GM23338 (cell line): ENCODE measurements around the gene SYNE1. TPM values are rescaled to one million over a fixed set of nuclear protein-coding genes. Genes with fewer than 3 reads are reported as not detected.

ENCODE experiments used
- ATAC-seq: fragments of 200-7000 bp; cut with Tn5 transposase; 3 replicates; pipeline ENCODE4 v1.9.1; 2020
- DNase-seq: peaks from one replicate; pipeline ENCODE4 v3.0.0-alpha.2; 2015; ENCODE audit warnings: low spot score
- H2AFZ ChIP-seq: fragments of 200-600 bp; sonication (generic); 2 replicates; pipeline ENCODE4 v1.8.0; 2016; ENCODE audit warnings: antibody characterized with exemption, mild to moderate bottlenecking, moderate library complexity
- H3F3A ChIP-seq: fragments of 200-600 bp; sonication (generic); replicated peaks from 2 replicates; pipeline ENCODE4 v1.8.0; 2017; ENCODE audit warnings: antibody characterized with exemption, mixed run types, low read depth
- H3K27ac ChIP-seq: fragments of 200-600 bp; sonication (generic); 2 replicates; pipeline ENCODE4 v1.6.1; 2016; ENCODE audit warnings: low read depth
- H3K27me3 ChIP-seq: fragments of 200-600 bp; sonication (generic); 2 replicates; pipeline ENCODE4 v1.8.0; 2016; ENCODE audit warnings: mild to moderate bottlenecking, mixed run types, moderate library complexity; ENCODE audit not compliant: insufficient read depth
- H3K36me3 ChIP-seq: fragments of 200-600 bp; sonication (generic); 2 replicates; pipeline ENCODE4 v1.8.0; 2016; ENCODE audit warnings: mild to moderate bottlenecking; ENCODE audit not compliant: insufficient read depth
- H3K4me1 ChIP-seq: fragments of 200-600 bp; sonication (generic); 2 replicates; pipeline ENCODE4 v1.8.0; 2016; ENCODE audit warnings: mild to moderate bottlenecking, moderate library complexity; ENCODE audit not compliant: insufficient read depth
- H3K4me2 ChIP-seq: fragments of 200-600 bp; sonication (generic); 2 replicates; pipeline ENCODE4 v1.7.1; 2017; ENCODE audit warnings: mixed run types
- H3K4me3 ChIP-seq: fragments of 200-600 bp; sonication (generic); 2 replicates; pipeline ENCODE4 v1.6.1; 2016; ENCODE audit warnings: mixed run types
- H3K79me2 ChIP-seq: fragments of 200-600 bp; sonication (generic); replicated peaks from 2 replicates; pipeline ENCODE4 v1.8.0; 2017; ENCODE audit warnings: mild to moderate bottlenecking; ENCODE audit not compliant: insufficient read depth
- H3K9me2 ChIP-seq: fragments of 200-600 bp; sonication (generic); 2 replicates; pipeline ENCODE4 v1.8.0; 2017; ENCODE audit not compliant: insufficient read depth
- H4K20me1 ChIP-seq: fragments of 200-600 bp; sonication (generic); replicated peaks from 2 replicates; pipeline ENCODE4 v1.8.0; 2017; ENCODE audit warnings: mild to moderate bottlenecking; ENCODE audit not compliant: insufficient read depth
- H3K27ac Mint-ChIP-seq: 2 replicates; pipeline ENCODE4 v1.8.0; 2020; ENCODE audit warnings: inconsistent platforms, mild to moderate bottlenecking, moderate library complexity, mixed read lengths
- H3K27me3 Mint-ChIP-seq: 3 replicates; pipeline ENCODE4 v1.8.0; 2022; ENCODE audit warnings: low read depth, mild to moderate bottlenecking, moderate library complexity, mixed read lengths, inconsistent platforms; ENCODE audit not compliant: insufficient read depth, poor library complexity
- H3K36me3 Mint-ChIP-seq: 3 replicates; pipeline ENCODE4 v1.8.0; 2021; ENCODE audit warnings: low read depth, mild to moderate bottlenecking, inconsistent platforms, moderate library complexity, mixed read lengths
- H3K4me1 Mint-ChIP-seq: 3 replicates; pipeline ENCODE4 v1.8.0; 2020; ENCODE audit warnings: mild to moderate bottlenecking, inconsistent platforms, mixed read lengths
- H3K4me3 Mint-ChIP-seq: 3 replicates; pipeline ENCODE4 v1.8.0; 2021; ENCODE audit warnings: moderate library complexity, mild to moderate bottlenecking, inconsistent platforms, mixed read lengths
- H3K9me3 Mint-ChIP-seq: 3 replicates; pipeline ENCODE4 v1.8.0; 2020; ENCODE audit warnings: moderate library complexity, mild to moderate bottlenecking, inconsistent platforms, mixed read lengths
- CREB1 ChIP-seq: fragments of 250-450 bp; sonication (Bioruptor Pico); IDR thresholded peaks from 2 replicates; pipeline ENCODE4 v1.5.0; 2020; ENCODE audit warnings: low read depth, mild to moderate bottlenecking, moderate library complexity
- EZH2 ChIP-seq: fragments of 200-600 bp; sonication (generic); IDR thresholded peaks from one replicate; pipeline ENCODE4 v1.8.0; 2017; ENCODE audit warnings: antibody characterized with exemption, mild to moderate bottlenecking, low read depth; ENCODE audit not compliant: unreplicated experiment
- EZH2phosphoT487 ChIP-seq: fragments of 200-600 bp; sonication (generic); IDR thresholded peaks from one replicate; pipeline ENCODE4 v1.8.1; 2018; ENCODE audit warnings: antibody characterized with exemption; ENCODE audit not compliant: unreplicated experiment
- JUNB ChIP-seq: IDR thresholded peaks from one replicate; pipeline ENCODE4 v1.6.1; 2016; ENCODE audit warnings: antibody characterized with exemption; ENCODE audit not compliant: unreplicated experiment
- NANOG ChIP-seq: IDR thresholded peaks from 2 replicates; pipeline ENCODE4 v1.6.1; 2016; ENCODE audit warnings: antibody characterized with exemption, borderline replicate concordance
- POLR2AphosphoS5 ChIP-seq: IDR thresholded peaks from 2 replicates; pipeline ENCODE4 v1.6.1; 2016; ENCODE audit warnings: antibody characterized with exemption, low read depth
- STAT1 ChIP-seq: IDR thresholded peaks from one replicate; pipeline ENCODE4 v1.6.1; 2016; ENCODE audit warnings: antibody characterized with exemption; ENCODE audit not compliant: unreplicated experiment
- ZNF114 ChIP-seq: fragments of 250-450 bp; sonication (Bioruptor Pico); IDR thresholded peaks from 2 replicates; pipeline ENCODE4 v1.5.0; 2020; ENCODE audit warnings: mild to moderate bottlenecking, moderate library complexity
- ZNF331 ChIP-seq: fragments of 250-450 bp; sonication (Bioruptor Pico); IDR thresholded peaks from 2 replicates; pipeline ENCODE4 v1.5.0; 2020; ENCODE audit warnings: low read depth, mild to moderate bottlenecking, moderate library complexity
- polyA plus RNA-seq: library from polyadenylated mRNA; unstranded; fragments of >200 nt; fragmentation: Nextera tagmentation; extraction: Ambion mirVana; gene quantifications from 2 replicates; pipeline ENCODE4 v1.2.1, GENCODE V29; 2016
- total RNA-seq: library from RNA; depleted of rRNA; stranded (reverse); fragments of >200 nt; shearing (Covaris generic); gene quantifications from 2 replicates; pipeline ENCODE4 v1.2.3, GENCODE V29; 2014
- TF ChIP-seq, protein P1 (sequence below), 2 experiments: fragments of 200-600 bp in 1 of 2; sonication (generic) in 1 of 2; conservative IDR thresholded peaks; 2 replicates each; pipeline versions ENCODE4 v1.5.1 to v1.6.1; 2016 to 2017; ENCODE audit warnings: antibody characterized with exemption in 2 of 2, low read depth in 2 of 2, mild to moderate bottlenecking in 2 of 2, moderate library complexity in 1 of 2
- TF ChIP-seq, protein P2 (sequence below): fragments of 250-450 bp; sonication (Bioruptor Pico); IDR thresholded peaks from 2 replicates; pipeline ENCODE4 v1.5.0; 2020; ENCODE audit warnings: mild to moderate bottlenecking, moderate library complexity
- TF ChIP-seq, protein P3 (sequence below): IDR thresholded peaks from 2 replicates; pipeline ENCODE4 v1.6.1; 2016; ENCODE audit warnings: antibody characterized with exemption
- TF ChIP-seq, protein P4 (sequence below): IDR thresholded peaks from one replicate; pipeline ENCODE4 v1.6.1; 2018; ENCODE audit warnings: antibody characterized with exemption; ENCODE audit not compliant: unreplicated experiment

The SYNE1 gene
- total and polyA plus RNA-seq, 2 experiments from 2014 or later, result 3.9 to 13.6 TPM

DNA sequence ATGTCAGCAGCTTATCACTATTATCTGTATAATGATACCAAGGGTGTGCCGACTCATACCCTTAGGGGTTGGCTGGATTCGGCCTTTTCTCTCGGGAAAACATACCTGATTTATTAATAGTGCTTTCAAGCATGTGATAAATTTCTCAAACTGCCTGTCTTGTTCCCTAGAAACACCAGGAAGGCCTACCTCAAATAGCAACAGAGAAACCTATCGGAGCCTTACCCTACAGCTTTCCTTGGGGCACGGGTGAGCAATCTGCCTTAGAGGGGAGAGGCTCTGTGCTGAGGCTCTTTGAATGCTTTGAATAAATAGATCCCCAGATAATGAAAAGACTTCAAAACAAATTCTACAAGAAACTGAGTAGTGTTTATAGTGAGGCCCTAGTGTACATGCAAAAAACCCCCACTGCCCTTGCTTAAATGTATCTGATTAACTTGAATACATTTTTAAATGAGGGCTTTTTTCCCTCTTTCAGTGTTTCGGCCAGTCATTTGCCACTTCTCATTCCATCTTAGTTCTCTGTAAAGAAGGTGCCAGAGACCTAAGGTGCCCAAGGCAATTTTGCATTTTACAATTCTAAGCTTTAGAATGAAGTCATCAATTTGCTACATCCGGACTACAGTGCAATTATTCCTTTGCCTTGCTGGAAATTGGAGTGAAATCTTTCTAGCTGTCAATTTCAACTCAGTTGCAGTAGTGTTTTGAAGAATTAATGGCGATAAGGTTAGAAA is 509.6 kb downstream of the SYNE1 start:
- Histone ChIP-seq H2AFZ (no peak overlapping the region), H3K27ac (no peak overlapping the region)
- no peak for ATAC-seq

More for the DNA sequence above, 509.6 kb downstream of the SYNE1 start:
- no peak overlapping the region for H3K4me2 ChIP-seq
- no peaks in the 10 kb centered on the region for H3K27me3 ChIP-seq
- no peaks in the 10 kb centered on the region for H3F3A ChIP-seq
- no peak for TF ChIP-seq STAT1
- no peak for TF ChIP-seq EZH2phosphoT487
- TF ChIP-seq, protein P1, sequence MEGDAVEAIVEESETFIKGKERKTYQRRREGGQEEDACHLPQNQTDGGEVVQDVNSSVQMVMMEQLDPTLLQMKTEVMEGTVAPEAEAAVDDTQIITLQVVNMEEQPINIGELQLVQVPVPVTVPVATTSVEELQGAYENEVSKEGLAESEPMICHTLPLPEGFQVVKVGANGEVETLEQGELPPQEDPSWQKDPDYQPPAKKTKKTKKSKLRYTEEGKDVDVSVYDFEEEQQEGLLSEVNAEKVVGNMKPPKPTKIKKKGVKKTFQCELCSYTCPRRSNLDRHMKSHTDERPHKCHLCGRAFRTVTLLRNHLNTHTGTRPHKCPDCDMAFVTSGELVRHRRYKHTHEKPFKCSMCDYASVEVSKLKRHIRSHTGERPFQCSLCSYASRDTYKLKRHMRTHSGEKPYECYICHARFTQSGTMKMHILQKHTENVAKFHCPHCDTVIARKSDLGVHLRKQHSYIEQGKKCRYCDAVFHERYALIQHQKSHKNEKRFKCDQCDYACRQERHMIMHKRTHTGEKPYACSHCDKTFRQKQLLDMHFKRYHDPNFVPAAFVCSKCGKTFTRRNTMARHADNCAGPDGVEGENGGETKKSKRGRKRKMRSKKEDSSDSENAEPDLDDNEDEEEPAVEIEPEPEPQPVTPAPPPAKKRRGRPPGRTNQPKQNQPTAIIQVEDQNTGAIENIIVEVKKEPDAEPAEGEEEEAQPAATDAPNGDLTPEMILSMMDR (conservative IDR thresholded peaks at IDR 0.05; ENCODE audit: low read depth in 2 of 2), result no peak
- no peak for TF ChIP-seq EZH2
- no peak for TF ChIP-seq CREB1 (CRISPR knock-in tag)
- no peak for TF ChIP-seq POLR2AphosphoS5
- TF ChIP-seq ZNF114 (CRISPR knock-in tag), result no peak
- TF ChIP-seq ZNF331, result no peak
- no peak for TF ChIP-seq JUNB
- TF ChIP-seq, protein P2, sequence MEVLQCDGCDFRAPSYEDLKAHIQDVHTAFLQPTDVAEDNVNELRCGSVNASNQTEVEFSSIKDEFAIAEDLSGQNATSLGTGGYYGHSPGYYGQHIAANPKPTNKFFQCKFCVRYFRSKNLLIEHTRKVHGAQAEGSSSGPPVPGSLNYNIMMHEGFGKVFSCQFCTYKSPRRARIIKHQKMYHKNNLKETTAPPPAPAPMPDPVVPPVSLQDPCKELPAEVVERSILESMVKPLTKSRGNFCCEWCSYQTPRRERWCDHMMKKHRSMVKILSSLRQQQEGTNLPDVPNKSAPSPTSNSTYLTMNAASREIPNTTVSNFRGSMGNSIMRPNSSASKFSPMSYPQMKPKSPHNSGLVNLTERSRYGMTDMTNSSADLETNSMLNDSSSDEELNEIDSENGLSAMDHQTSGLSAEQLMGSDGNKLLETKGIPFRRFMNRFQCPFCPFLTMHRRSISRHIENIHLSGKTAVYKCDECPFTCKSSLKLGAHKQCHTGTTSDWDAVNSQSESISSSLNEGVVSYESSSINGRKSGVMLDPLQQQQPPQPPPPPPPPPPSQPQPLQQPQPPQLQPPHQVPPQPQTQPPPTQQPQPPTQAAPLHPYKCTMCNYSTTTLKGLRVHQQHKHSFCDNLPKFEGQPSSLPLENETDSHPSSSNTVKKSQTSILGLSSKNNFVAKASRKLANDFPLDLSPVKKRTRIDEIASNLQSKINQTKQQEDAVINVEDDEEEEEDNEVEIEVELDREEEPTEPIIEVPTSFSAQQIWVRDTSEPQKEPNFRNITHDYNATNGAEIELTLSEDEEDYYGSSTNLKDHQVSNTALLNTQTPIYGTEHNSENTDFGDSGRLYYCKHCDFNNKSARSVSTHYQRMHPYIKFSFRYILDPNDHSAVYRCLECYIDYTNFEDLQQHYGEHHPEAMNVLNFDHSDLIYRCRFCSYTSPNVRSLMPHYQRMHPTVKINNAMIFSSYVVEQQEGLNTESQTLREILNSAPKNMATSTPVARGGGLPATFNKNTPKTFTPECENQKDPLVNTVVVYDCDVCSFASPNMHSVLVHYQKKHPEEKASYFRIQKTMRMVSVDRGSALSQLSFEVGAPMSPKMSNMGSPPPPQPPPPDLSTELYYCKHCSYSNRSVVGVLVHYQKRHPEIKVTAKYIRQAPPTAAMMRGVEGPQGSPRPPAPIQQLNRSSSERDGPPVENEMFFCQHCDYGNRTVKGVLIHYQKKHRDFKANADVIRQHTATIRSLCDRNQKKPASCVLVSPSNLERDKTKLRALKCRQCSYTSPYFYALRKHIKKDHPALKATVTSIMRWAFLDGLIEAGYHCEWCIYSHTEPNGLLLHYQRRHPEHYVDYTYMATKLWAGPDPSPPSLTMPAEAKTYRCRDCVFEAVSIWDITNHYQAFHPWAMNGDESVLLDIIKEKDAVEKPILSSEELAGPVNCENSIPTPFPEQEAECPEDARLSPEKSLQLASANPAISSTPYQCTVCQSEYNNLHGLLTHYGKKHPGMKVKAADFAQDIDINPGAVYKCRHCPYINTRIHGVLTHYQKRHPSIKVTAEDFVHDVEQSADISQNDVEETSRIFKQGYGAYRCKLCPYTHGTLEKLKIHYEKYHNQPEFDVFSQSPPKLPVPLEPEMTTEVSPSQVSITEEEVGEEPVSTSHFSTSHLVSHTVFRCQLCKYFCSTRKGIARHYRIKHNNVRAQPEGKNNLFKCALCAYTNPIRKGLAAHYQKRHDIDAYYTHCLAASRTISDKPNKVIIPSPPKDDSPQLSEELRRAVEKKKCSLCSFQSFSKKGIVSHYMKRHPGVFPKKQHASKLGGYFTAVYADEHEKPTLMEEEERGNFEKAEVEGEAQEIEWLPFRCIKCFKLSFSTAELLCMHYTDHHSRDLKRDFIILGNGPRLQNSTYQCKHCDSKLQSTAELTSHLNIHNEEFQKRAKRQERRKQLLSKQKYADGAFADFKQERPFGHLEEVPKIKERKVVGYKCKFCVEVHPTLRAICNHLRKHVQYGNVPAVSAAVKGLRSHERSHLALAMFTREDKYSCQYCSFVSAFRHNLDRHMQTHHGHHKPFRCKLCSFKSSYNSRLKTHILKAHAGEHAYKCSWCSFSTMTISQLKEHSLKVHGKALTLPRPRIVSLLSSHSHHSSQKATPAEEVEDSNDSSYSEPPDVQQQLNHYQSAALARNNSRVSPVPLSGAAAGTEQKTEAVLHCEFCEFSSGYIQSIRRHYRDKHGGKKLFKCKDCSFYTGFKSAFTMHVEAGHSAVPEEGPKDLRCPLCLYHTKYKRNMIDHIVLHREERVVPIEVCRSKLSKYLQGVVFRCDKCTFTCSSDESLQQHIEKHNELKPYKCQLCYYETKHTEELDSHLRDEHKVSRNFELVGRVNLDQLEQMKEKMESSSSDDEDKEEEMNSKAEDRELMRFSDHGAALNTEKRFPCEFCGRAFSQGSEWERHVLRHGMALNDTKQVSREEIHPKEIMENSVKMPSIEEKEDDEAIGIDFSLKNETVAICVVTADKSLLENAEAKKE (CRISPR knock-in tag), result no peak
- TF ChIP-seq NANOG, result no peak
- TF ChIP-seq, protein P3, sequence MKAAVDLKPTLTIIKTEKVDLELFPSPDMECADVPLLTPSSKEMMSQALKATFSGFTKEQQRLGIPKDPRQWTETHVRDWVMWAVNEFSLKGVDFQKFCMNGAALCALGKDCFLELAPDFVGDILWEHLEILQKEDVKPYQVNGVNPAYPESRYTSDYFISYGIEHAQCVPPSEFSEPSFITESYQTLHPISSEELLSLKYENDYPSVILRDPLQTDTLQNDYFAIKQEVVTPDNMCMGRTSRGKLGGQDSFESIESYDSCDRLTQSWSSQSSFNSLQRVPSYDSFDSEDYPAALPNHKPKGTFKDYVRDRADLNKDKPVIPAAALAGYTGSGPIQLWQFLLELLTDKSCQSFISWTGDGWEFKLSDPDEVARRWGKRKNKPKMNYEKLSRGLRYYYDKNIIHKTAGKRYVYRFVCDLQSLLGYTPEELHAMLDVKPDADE, result no peak
- TF ChIP-seq, protein P4, sequence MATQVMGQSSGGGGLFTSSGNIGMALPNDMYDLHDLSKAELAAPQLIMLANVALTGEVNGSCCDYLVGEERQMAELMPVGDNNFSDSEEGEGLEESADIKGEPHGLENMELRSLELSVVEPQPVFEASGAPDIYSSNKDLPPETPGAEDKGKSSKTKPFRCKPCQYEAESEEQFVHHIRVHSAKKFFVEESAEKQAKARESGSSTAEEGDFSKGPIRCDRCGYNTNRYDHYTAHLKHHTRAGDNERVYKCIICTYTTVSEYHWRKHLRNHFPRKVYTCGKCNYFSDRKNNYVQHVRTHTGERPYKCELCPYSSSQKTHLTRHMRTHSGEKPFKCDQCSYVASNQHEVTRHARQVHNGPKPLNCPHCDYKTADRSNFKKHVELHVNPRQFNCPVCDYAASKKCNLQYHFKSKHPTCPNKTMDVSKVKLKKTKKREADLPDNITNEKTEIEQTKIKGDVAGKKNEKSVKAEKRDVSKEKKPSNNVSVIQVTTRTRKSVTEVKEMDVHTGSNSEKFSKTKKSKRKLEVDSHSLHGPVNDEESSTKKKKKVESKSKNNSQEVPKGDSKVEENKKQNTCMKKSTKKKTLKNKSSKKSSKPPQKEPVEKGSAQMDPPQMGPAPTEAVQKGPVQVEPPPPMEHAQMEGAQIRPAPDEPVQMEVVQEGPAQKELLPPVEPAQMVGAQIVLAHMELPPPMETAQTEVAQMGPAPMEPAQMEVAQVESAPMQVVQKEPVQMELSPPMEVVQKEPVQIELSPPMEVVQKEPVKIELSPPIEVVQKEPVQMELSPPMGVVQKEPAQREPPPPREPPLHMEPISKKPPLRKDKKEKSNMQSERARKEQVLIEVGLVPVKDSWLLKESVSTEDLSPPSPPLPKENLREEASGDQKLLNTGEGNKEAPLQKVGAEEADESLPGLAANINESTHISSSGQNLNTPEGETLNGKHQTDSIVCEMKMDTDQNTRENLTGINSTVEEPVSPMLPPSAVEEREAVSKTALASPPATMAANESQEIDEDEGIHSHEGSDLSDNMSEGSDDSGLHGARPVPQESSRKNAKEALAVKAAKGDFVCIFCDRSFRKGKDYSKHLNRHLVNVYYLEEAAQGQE, result no peak
- no peaks in the 10 kb centered on the region for H3K4me1 ChIP-seq
- Mint-ChIP-seq H3K27ac (no peak overlapping the region), H3K27me3 (peaks cover 4% of the 10 kb centered on the region), H3K4me1 (peaks cover 4% of the 10 kb centered on the region; the same call in 2 of the 3 replicates), H3K36me3 (no peaks in the 10 kb centered on the region), H3K9me3 (no peaks in the 10 kb centered on the region), H3K4me3 (no peak overlapping the region)
- no peaks in the 10 kb centered on the region for H3K36me3 ChIP-seq
- no peaks in the 10 kb centered on the region for H4K20me1 ChIP-seq
- H3K4me3 ChIP-seq, result no peak overlapping the region
- no peaks in the 10 kb centered on the region for H3K79me2 ChIP-seq
- DNase-seq, result no peak
- H3K9me2 ChIP-seq, result no peaks in the 10 kb centered on the region
